Mucosa of descending colon (tissue), 3 donors: ENCODE data around the gene NEMP1. TPM values are rescaled to one million over a fixed set of nuclear protein-coding genes. Genes with fewer than 3 reads are reported as not detected.

ENCODE experiments used
- ATAC-seq: fragments of 200-7000 bp; cut with Tn5 transposase; one replicate; pipeline ENCODE4 v1.9.1; 2020; ENCODE audit warnings: mild to moderate bottlenecking, moderate library complexity
- DNase-seq, 3 donors: peaks; one replicate each; pipeline ENCODE4 v3.0.0-alpha.2; 2020
- H3K36me3 ChIP-seq: fragments of 200-600 bp; one replicate; pipeline ENCODE4 v1.8.0; 2021; ENCODE audit warnings: low read depth, mild to moderate bottlenecking
- H3K4me1 ChIP-seq: fragments of 200-600 bp; one replicate; pipeline ENCODE4 v1.8.0; 2021; ENCODE audit warnings: low read depth, mild to moderate bottlenecking
- H3K4me3 ChIP-seq: fragments of 200-600 bp; one replicate; pipeline ENCODE4 v1.8.0; 2021; ENCODE audit warnings: mild to moderate bottlenecking
- H3K9me3 ChIP-seq: fragments of 200-600 bp; one replicate; pipeline ENCODE4 v1.8.0; 2021; ENCODE audit warnings: mild to moderate bottlenecking
- CTCF ChIP-seq: fragments of 200-600 bp; IDR thresholded peaks from one replicate; pipeline ENCODE4 v1.8.0; 2022; ENCODE audit warnings: antibody characterized with exemption, mild to moderate bottlenecking
- intact Hi-C, 2 donors: fragments of 100-400 bp; cut with DNase I in 1 of 2; cut with micrococcal nuclease in 1 of 2; formaldehyde crosslinking; loops; one replicate each; pipeline versions ENCODE4 v1.11.0 to v1.11.1; 2022; cut with DNase I, micrococcal nuclease
- total RNA-seq, 3 donors: library from RNA; stranded (reverse); fragmentation: NEBNext Ultra II Directional in 2 of 3; extraction: Animal tissue kit (Norgen Biotek cat#: 25700) in 2 of 3; gene quantifications; one replicate each; pipeline versions ENCODE4 v1.2.1 to v1.2.4, GENCODE V29; 2021 to 2023
- donor health status: DM: no; HTN: no; CAD: no; lungs with moderate emphysema.
- donor health status: DM: no; HTN: no; CAD: no.
- donor health status: DM: no; HTN: yes; CAD: no.

The NEMP1 gene
- total RNA-seq, 3 donors from 2014 or later = 6.3 to 16.9 (median 10.2) TPM

GRCh38 chr12:57049119-57049446 is 29.5 kb downstream of the NEMP1 start:
- Histone ChIP-seq H3K4me3 (peak overlapping the region; percentile 17), H3K9me3 (no peaks in the 10 kb centered on the region), H3K36me3 (no peaks in the 10 kb centered on the region), H3K4me1 (peaks cover 19% of the 10 kb centered on the region)
- intact Hi-C loops = no loop called here
- TF ChIP-seq CTCF = no peak
- peak; percentile 83 for ATAC-seq
- peak in 2 of 3 donors; percentile 75 to 77 for DNase-seq

GRCh38 chr12:57048423-57049118 is 30.0 kb downstream of the NEMP1 start:
- DNase-seq (peak in 1 of 3 donors; percentile 39), ATAC-seq (no peak)
- intact Hi-C loops = no loop called here
- H3K9me3 ChIP-seq = no peaks in the 10 kb centered on the region
- no peak for TF ChIP-seq CTCF
- H3K4me3 ChIP-seq = peak overlapping the region; percentile 17
- peaks cover 19% of the 10 kb centered on the region for H3K4me1 ChIP-seq
- H3K36me3 ChIP-seq = no peaks in the 10 kb centered on the region

GRCh38 chr12:57047981-57048380 is 30.6 kb downstream of the NEMP1 start:
- no peak for TF ChIP-seq CTCF
- Histone ChIP-seq H3K36me3 (no peaks in the 10 kb centered on the region), H3K4me1 (peaks cover 19% of the 10 kb centered on the region), H3K9me3 (no peaks in the 10 kb centered on the region), H3K4me3 (no peak overlapping the region)
- intact Hi-C loops = no loop called here
- DNase-seq (no peak), ATAC-seq (no peak)

DNA sequence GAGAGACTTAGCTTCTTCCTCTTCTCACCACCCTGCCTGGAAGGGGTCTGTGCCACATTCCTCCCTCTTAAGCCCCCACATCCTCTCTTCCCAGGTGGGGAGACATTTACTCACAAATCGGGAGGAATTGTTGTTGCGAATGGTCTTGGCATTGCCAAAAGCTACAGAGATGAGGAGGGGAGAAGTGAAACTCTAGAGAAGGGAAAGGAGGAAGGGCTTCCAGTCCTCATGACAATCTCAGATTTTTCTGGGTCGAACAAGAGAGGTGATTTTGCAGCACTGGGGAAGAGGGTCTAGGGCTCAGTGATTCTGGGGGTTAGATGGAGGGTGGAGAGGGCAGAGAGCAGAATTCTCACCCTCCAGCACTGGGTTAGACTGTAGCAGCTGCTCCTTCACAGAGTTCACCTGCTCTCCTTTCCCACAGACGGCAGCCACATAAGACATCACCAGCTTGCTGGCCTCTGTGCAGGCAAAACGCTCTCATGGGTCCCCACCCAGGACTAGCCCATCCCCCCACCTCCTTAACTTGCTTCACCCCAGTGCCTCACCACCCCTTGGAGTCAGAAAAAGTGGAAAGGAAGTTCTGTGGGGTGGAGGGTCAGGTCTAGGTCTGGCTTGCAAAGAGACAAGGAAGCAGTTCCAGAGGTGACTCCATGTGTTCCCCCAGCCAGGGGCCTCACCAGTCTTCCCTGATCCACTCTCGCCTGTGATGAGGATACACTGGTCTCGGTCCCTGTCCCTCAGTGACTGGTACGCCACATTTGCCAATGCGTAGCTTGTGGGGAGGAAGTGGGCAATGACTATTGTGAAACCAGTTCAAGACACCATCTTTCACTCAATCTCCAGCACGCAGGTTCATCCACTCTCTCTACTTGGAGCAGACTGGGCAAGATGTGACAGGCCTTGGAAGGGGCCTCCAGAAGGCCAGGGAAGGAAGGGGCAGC is 31.4 kb downstream of the NEMP1 start:
- Histone ChIP-seq H3K36me3 (no peaks in the 10 kb centered on the region), H3K4me1 (peaks cover 19% of the 10 kb centered on the region), H3K9me3 (no peaks in the 10 kb centered on the region), H3K4me3 (no peak overlapping the region)
- DNase-seq (no peak), ATAC-seq (no peak)
- intact Hi-C loops = no loop called here
- no peak for TF ChIP-seq CTCF

- no peaks in the 10 kb centered on the region for H3K9me3 ChIP-seq
- TF ChIP-seq CTCF = no peak
- intact Hi-C loops = no loop called here
- H3K36me3 ChIP-seq = no peaks in the 10 kb centered on the region
- no peak overlapping the region for H3K4me3 ChIP-seq
- H3K4me1 ChIP-seq = peaks cover 18% of the 10 kb centered on the region
- ATAC-seq (no peak), DNase-seq (no peak)
Measured at GRCh38 chr12:57046086-57046791, 32.4 kb downstream of the NEMP1 start.
